A549 (cell line): Measurements from ENCODE around the gene TBX1. TPM values are rescaled to one million over a fixed set of nuclear protein-coding genes. Genes with fewer than 3 reads are reported as not detected.

ENCODE experiments used
- ATAC-seq, 2 experiments: fragments of 200-7000 bp in 1 of 2; fragments of >200 bp in 1 of 2; cut with Nextera tagmentation in 1 of 2; cut with Tn5 transposase in 1 of 2; 3 replicates each; pipeline versions ENCODE4 v1.8.0 to v1.9.1; 2018 to 2020; ENCODE audit warnings: mild to moderate bottlenecking in 1 of 2, moderate library complexity in 1 of 2
- CTCF ChIA-PET: fragments of 300-600 bp; sonication (Branson Sonifier 250); formaldehyde crosslinking; extraction: SDS; loops from one replicate; lab custom pipeline; 2021; ENCODE audit warnings: antibody characterized with exemption, inconsistent platforms; lab: Yijun Ruan, JAX
- POLR2A ChIA-PET: fragments of 350-600 bp; formaldehyde crosslinking; extraction: SDS; loops from one replicate; lab custom pipeline; 2021; ENCODE audit warnings: antibody characterized with exemption, inconsistent platforms; lab: Yijun Ruan, JAX
- DNase-seq, 2 experiments: peaks; one replicate each; pipeline versions ENCODE4 v3.0.0 to v3.0.0-alpha.2; 2011 to 2016; ENCODE audit warnings: low read depth in 1 of 2, low spot score in 1 of 2
- FAIRE-seq: peaks from 2 replicates; lab custom pipeline; 2011; peaks lifted over from hg19 to GRCh38; lab: Jason Lieb, UNC
- H3K27ac ChIP-seq, 2 experiments: fragments of >200 bp; sonication (Bioruptor Twin); formaldehyde crosslinking; 3 replicates each; pipeline ENCODE4 v1.5.1; 2016 to 2017
- H3K4me1 ChIP-seq: fragments of >200 bp; sonication (Bioruptor Twin); formaldehyde crosslinking; 3 replicates; pipeline ENCODE4 v1.6.1; 2016
- H3K4me2 ChIP-seq: fragments of >200 bp; sonication (Bioruptor Twin); formaldehyde crosslinking; 3 replicates; pipeline ENCODE4 v1.6.1; 2016
- H3K4me3 ChIP-seq: fragments of >200 bp; sonication (Bioruptor Twin); formaldehyde crosslinking; 3 replicates; pipeline ENCODE4 v1.5.1; 2016
- H3K9me3 ChIP-seq: fragments of >200 bp; sonication (Bioruptor Twin); formaldehyde crosslinking; 3 replicates; pipeline ENCODE4 v1.6.1; 2016
- EHF ChIP-seq: fragments of 250-450 bp; sonication (Bioruptor Pico); IDR thresholded peaks from 2 replicates; pipeline ENCODE4 v1.5.0; 2020; ENCODE audit warnings: mild to moderate bottlenecking
- EP300 ChIP-seq, 2 experiments: fragments of >200 bp; sonication (Bioruptor Twin); formaldehyde crosslinking; IDR thresholded peaks; 2 replicates in 1 of 2; 3 replicates in 1 of 2; pipeline ENCODE4 v1.6.1; 2016 to 2017
- ESRRA ChIP-seq: fragments of 150-350 bp; IDR thresholded peaks from 2 replicates; pipeline ENCODE4 v1.6.1; 2014; ENCODE audit warnings: mild to moderate bottlenecking, low read length, borderline replicate concordance
- FOSB ChIP-seq: fragments of 250-450 bp; sonication (Bioruptor Pico); IDR thresholded peaks from 2 replicates; pipeline ENCODE4 v1.5.0; 2020; ENCODE audit warnings: mild to moderate bottlenecking, moderate library complexity
- FOSL2 ChIP-seq, 2 experiments: fragments of 450-650 bp in 1 of 2; fragments of >200 bp in 1 of 2; sonication (Bioruptor Twin) in 1 of 2; formaldehyde crosslinking; IDR thresholded peaks; 2 replicates each; pipeline versions ENCODE4 v1.5.0 to v1.6.1; 2016 to 2020; ENCODE audit warnings: mild to moderate bottlenecking in 1 of 2, moderate library complexity in 1 of 2
- FOXS1 ChIP-seq: fragments of 250-450 bp; sonication (Bioruptor Pico); IDR thresholded peaks from 2 replicates; pipeline ENCODE4 v1.5.0; 2020; ENCODE audit warnings: mild to moderate bottlenecking, moderate library complexity
- HOXA7 ChIP-seq: fragments of 250-450 bp; sonication (Bioruptor Pico); IDR thresholded peaks from 2 replicates; pipeline ENCODE4 v1.5.0; 2020; ENCODE audit warnings: mild to moderate bottlenecking, moderate library complexity
- KDM1A ChIP-seq: fragments of 200-600 bp; sonication (generic); IDR thresholded peaks from 2 replicates; pipeline ENCODE4 v1.6.1; 2016; ENCODE audit warnings: low read depth, mild to moderate bottlenecking
- KDM5A ChIP-seq: fragments of 200-600 bp; sonication (generic); IDR thresholded peaks from 2 replicates; pipeline ENCODE4 v1.6.1; 2016; ENCODE audit warnings: antibody characterized with exemption, mild to moderate bottlenecking
- NR3C1 ChIP-seq: fragments of >200 bp; sonication (Bioruptor Twin); formaldehyde crosslinking; IDR thresholded peaks from 3 replicates; pipeline ENCODE4 v1.6.1; 2017
- PHF8 ChIP-seq: fragments of 200-600 bp; sonication (generic); IDR thresholded peaks from 2 replicates; pipeline ENCODE4 v1.6.1; 2016; ENCODE audit warnings: low read depth, mild to moderate bottlenecking, antibody characterized with exemption, moderate library complexity, borderline replicate concordance
- POLR2A ChIP-seq: IDR thresholded peaks from 2 replicates; pipeline ENCODE4 v1.6.1; 2012; ENCODE audit warnings: mild to moderate bottlenecking, low read length
- POLR2AphosphoS2 ChIP-seq: conservative IDR thresholded peaks from 2 replicates; pipeline ENCODE4 v1.6.1; 2012; ENCODE audit warnings: low read length, improper control_type of control experiment, inconsistent platforms
- RFX5 ChIP-seq: fragments of 450-650 bp; IDR thresholded peaks from 2 replicates; pipeline ENCODE4 v1.7.1; 2014; ENCODE audit warnings: antibody characterized with exemption, mild to moderate bottlenecking, moderate library complexity
- RNF2 ChIP-seq: fragments of 200-600 bp; sonication (generic); IDR thresholded peaks from 2 replicates; pipeline ENCODE4 v1.6.1; 2016; ENCODE audit warnings: low read depth, mild to moderate bottlenecking, antibody characterized with exemption, moderate library complexity, borderline replicate concordance
- SMC3 ChIP-seq: fragments of >200 bp; sonication (Bioruptor Twin); formaldehyde crosslinking; IDR thresholded peaks from 3 replicates; pipeline ENCODE4 v1.6.1; 2018; ENCODE audit warnings: inconsistent platforms
- WGBS: methylation state at CpG from one replicate; pipeline ENCODE4 v1.1.6; 2017; ENCODE audit errors: missing lambda C conversion rate; 5-methylcytosine and 5-hydroxymethylcytosine counted together
- polyA plus RNA-seq, 4 experiments: library from polyadenylated mRNA; depleted of rRNA in 3 of 4; stranded (reverse); fragments of >200 nt; fragmentation: RNase III in 1 of 4; extraction: RNeasy Plus Mini Kit Qiagen cat#74134 plus additional on column Dnase treatment in 1 of 4; gene quantifications; 2 replicates in 3 of 4; 3 replicates in 1 of 4; pipeline ENCODE4 v1.2.3, GENCODE V29; 2011 to 2017
- TF ChIP-seq, protein P1 (sequence below): IDR thresholded peaks from 2 replicates; pipeline ENCODE4 v1.6.1; 2012
- TF ChIP-seq, protein P2 (sequence below): IDR thresholded peaks from 2 replicates; pipeline ENCODE4 v1.6.1; 2012; ENCODE audit warnings: low read depth, borderline replicate concordance
- TF ChIP-seq, protein P3 (sequence below): fragments of 150-350 bp; IDR thresholded peaks from 2 replicates; pipeline ENCODE4 v1.6.1; 2014; ENCODE audit warnings: low read depth, mild to moderate bottlenecking, low read length
- TF ChIP-seq, protein P4 (sequence below): fragments of 250-450 bp; sonication (Bioruptor Pico); IDR thresholded peaks from 2 replicates; pipeline ENCODE4 v1.5.0; 2021; ENCODE audit warnings: mild to moderate bottlenecking, moderate library complexity, borderline replicate concordance
- TF ChIP-seq, protein P5 (sequence below): fragments of >200 bp; sonication (Bioruptor Twin); formaldehyde crosslinking; IDR thresholded peaks from 3 replicates; pipeline ENCODE4 v1.5.1; 2016
- TF ChIP-seq, protein P6 (sequence below): fragments of 200-600 bp; sonication (generic); IDR thresholded peaks from 2 replicates; pipeline ENCODE4 v1.6.1; 2016; ENCODE audit warnings: antibody characterized with exemption, mild to moderate bottlenecking, moderate library complexity

TBX1 gene
- polyA plus RNA-seq, 2 of the 4 experiments (the other 2 are of a cell fraction) = 0.30 to 2.8 TPM

DNA sequence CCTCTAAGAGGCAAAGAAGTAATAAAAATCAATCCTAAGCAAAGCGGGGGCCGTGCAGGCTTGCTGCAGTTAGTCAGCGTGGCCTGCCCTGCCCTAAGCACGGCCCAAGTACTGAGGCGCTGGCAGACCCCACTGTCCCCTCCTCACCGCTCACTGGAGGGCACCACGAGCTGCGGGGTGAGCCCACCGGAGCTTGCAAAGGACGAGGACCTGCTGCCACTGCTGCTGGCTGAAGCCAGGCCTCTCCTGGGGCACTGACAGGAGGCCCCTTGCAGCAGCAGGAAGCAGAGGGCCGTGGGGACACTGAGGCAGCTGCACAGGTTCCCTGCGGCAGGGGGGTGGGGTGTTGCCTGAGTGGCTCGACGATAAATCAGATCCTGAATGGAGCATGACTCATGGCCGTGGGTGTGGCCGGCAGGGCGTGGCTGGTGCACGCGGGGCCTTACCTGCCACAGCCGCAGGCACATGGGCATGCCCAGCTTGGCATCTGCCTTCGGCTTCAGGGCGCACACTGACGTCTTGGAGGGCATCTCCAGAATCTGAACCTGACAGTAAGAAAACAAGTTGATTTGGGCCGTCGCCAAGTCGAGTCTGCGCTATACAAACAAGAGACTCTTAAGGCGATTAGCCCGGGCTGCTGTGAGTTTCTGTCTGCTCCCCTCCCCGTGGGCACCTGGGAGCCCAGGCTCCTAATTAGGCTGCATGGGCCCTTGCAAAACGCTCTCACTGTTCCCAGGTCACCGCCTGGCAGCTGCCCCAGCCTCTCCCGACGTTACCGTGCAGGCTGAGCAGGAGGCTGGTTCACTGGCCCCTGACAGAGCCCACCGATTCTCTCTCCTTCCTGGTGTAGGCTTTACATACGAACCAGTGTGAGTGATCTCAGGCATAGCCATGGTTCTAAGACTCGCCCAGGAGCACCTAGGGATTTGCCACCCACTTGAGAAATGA is 45.9 kb downstream of the TBX1 start:
- H3K4me1 ChIP-seq = peaks cover 15% of the 10 kb centered on the region
- H3K4me2 ChIP-seq = peak overlapping the region; percentile 69
- no peak for FAIRE-seq
- H3K27ac ChIP-seq = peak overlapping the region; percentile 47 to 77; a peak in 5 of 6 replicates
- ChIA-PET CTCF (interaction anchor here (0.7 to 3.5 kb wide), 3 partner anchors 46 to 104 kb away, joined by 3 to 11 read pairs (median 3); no protein-coding TSS in a partner anchor), POLR2A (no interaction called here)
- 34% methylated on average over 24 of the region's 38 CpGs for WGBS
- H3K9me3 ChIP-seq = no peaks in the 10 kb centered on the region
- TF ChIP-seq, protein P1, sequence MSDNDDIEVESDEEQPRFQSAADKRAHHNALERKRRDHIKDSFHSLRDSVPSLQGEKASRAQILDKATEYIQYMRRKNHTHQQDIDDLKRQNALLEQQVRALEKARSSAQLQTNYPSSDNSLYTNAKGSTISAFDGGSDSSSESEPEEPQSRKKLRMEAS = peak; percentile 66
- TF ChIP-seq FOSL2 (IDR thresholded peaks at IDR 0.05) (no peak), FOSL2 (CRISPR knock-in tag; IDR thresholded peaks at IDR 0.05) (peak; percentile 64), EHF (CRISPR knock-in tag) (no peak)
- peak; percentile 59 to 70 for ATAC-seq
- no peak overlapping the region for H3K4me3 ChIP-seq
- DNase-seq = peak; percentile 42 to 50

DNA sequence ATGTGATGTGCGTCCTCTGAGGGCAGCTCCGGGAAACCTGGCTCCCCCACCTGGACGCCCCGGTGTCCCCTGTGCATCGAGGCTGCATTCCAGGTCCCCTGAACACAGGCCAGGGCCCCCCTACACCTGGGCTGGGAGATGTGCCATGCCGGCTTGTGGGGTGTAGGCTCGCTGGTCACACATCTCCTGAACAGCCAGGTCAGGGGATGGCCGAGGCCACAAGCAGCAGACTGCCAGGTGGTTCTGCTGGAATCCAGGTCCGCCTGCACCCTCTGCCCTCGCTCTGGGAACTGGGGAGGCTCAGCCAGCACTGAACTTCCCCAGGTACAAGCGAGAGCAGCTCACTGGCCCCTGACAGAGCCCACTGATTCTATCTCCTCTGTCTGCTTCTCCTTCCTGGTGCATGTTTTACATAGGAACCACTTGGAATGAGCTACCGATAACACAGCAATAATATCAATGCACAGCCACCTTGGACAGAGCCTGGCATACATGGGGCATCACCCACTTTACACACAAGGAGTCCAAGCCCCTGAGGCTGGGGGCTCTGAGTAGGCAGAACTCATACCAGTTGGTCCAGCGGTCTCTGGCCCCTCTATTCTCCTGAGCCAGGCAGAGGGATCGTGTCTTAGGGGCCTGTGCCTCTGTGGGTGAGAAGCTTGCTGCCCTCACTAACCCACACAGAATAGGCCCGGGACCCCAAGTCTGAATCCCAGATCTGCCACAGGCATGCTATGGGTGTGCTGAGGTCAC is 46.8 kb downstream of the TBX1 start:
- CTCF ChIA-PET = interaction anchor here (0.9 to 3.5 kb wide), 3 partner anchors 12 to 103 kb away, joined by 3 to 11 read pairs (median 3); no protein-coding TSS in a partner anchor
- WGBS = 93% methylated on average over 8 of the region's 15 CpGs
- ATAC-seq (no peak), FAIRE-seq (no peak), DNase-seq (no peak)
- H3K4me3 ChIP-seq = no peak overlapping the region
- H3K4me2 ChIP-seq = no peak overlapping the region; the same call in 2 of the 3 replicates
- POLR2A ChIA-PET = no interaction called here
- no peaks in the 10 kb centered on the region for H3K9me3 ChIP-seq
- H3K27ac ChIP-seq = peak overlapping the region; percentile 47 to 77; a peak in 5 of 6 replicates
- TF ChIP-seq, protein P2, sequence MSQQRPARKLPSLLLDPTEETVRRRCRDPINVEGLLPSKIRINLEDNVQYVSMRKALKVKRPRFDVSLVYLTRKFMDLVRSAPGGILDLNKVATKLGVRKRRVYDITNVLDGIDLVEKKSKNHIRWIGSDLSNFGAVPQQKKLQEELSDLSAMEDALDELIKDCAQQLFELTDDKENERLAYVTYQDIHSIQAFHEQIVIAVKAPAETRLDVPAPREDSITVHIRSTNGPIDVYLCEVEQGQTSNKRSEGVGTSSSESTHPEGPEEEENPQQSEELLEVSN = no peak
- TF ChIP-seq KDM5A = no peak
- TF ChIP-seq RFX5 = no peak
- no peak for TF ChIP-seq RNF2
- TF ChIP-seq POLR2A = no peak
- no peak for TF ChIP-seq FOXS1 (CRISPR knock-in tag)
- TF ChIP-seq PHF8 = no peak
- TF ChIP-seq SMC3 = no peak
- TF ChIP-seq, protein P3, sequence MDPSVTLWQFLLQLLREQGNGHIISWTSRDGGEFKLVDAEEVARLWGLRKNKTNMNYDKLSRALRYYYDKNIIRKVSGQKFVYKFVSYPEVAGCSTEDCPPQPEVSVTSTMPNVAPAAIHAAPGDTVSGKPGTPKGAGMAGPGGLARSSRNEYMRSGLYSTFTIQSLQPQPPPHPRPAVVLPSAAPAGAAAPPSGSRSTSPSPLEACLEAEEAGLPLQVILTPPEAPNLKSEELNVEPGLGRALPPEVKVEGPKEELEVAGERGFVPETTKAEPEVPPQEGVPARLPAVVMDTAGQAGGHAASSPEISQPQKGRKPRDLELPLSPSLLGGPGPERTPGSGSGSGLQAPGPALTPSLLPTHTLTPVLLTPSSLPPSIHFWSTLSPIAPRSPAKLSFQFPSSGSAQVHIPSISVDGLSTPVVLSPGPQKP = no peak
- no peak for TF ChIP-seq KDM1A
- TF ChIP-seq, protein P4, sequence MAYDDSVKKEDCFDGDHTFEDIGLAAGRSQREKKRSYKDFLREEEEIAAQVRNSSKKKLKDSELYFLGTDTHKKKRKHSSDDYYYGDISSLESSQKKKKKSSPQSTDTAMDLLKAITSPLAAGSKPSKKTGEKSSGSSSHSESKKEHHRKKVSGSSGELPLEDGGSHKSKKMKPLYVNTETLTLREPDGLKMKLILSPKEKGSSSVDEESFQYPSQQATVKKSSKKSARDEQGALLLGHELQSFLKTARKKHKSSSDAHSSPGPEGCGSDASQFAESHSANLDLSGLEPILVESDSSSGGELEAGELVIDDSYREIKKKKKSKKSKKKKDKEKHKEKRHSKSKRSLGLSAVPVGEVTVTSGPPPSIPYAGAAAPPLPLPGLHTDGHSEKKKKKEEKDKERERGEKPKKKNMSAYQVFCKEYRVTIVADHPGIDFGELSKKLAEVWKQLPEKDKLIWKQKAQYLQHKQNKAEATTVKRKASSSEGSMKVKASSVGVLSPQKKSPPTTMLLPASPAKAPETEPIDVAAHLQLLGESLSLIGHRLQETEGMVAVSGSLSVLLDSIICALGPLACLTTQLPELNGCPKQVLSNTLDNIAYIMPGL (CRISPR knock-in tag) = no peak
- no peak for TF ChIP-seq FOSB
- no peak for TF ChIP-seq NR3C1
- TF ChIP-seq, protein P5, sequence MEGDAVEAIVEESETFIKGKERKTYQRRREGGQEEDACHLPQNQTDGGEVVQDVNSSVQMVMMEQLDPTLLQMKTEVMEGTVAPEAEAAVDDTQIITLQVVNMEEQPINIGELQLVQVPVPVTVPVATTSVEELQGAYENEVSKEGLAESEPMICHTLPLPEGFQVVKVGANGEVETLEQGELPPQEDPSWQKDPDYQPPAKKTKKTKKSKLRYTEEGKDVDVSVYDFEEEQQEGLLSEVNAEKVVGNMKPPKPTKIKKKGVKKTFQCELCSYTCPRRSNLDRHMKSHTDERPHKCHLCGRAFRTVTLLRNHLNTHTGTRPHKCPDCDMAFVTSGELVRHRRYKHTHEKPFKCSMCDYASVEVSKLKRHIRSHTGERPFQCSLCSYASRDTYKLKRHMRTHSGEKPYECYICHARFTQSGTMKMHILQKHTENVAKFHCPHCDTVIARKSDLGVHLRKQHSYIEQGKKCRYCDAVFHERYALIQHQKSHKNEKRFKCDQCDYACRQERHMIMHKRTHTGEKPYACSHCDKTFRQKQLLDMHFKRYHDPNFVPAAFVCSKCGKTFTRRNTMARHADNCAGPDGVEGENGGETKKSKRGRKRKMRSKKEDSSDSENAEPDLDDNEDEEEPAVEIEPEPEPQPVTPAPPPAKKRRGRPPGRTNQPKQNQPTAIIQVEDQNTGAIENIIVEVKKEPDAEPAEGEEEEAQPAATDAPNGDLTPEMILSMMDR = no peak
- no peak for TF ChIP-seq HOXA7 (CRISPR knock-in tag)
- TF ChIP-seq, protein P6, sequence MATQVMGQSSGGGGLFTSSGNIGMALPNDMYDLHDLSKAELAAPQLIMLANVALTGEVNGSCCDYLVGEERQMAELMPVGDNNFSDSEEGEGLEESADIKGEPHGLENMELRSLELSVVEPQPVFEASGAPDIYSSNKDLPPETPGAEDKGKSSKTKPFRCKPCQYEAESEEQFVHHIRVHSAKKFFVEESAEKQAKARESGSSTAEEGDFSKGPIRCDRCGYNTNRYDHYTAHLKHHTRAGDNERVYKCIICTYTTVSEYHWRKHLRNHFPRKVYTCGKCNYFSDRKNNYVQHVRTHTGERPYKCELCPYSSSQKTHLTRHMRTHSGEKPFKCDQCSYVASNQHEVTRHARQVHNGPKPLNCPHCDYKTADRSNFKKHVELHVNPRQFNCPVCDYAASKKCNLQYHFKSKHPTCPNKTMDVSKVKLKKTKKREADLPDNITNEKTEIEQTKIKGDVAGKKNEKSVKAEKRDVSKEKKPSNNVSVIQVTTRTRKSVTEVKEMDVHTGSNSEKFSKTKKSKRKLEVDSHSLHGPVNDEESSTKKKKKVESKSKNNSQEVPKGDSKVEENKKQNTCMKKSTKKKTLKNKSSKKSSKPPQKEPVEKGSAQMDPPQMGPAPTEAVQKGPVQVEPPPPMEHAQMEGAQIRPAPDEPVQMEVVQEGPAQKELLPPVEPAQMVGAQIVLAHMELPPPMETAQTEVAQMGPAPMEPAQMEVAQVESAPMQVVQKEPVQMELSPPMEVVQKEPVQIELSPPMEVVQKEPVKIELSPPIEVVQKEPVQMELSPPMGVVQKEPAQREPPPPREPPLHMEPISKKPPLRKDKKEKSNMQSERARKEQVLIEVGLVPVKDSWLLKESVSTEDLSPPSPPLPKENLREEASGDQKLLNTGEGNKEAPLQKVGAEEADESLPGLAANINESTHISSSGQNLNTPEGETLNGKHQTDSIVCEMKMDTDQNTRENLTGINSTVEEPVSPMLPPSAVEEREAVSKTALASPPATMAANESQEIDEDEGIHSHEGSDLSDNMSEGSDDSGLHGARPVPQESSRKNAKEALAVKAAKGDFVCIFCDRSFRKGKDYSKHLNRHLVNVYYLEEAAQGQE = no peak
- no peak for TF ChIP-seq POLR2AphosphoS2
- no peak for TF ChIP-seq EP300 (IDR thresholded peaks at IDR 0.05)
- no peak for TF ChIP-seq ESRRA
- H3K4me1 ChIP-seq = peaks cover 15% of the 10 kb centered on the region
